ENCODE results near the gene AKR1D1. TPM values are rescaled to one million over a fixed set of nuclear protein-coding genes. Genes with fewer than 3 reads are reported as not detected.
"Not testable (repeated sequence)": the region's sequence is repeated elsewhere in the genome, so short reads cannot be mapped to it uniquely, and the experiment has no call there.

The AKR1D1 gene
- total RNA-seq, 1 experiment from 2014 or later, result not detected

DNA sequence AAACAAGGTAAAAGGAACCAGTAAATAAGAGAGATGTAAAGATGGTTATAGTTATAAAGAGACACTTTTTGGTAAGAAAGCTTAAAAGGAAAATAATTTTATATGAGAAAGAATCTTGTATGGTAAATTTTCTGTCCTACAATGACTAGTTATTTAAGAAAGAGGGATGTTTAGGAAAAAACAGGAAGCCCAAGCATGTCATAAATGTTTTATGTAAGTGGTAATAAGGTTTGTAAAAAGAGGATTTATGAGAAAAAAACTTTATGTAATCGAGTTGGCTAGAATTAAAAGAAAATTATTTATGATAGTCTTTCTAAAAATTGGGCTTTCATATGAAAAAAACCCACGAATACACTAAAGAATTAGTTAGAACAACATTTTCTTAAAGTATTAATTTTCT is 40.1 kb upstream of the AKR1D1 start:
- TF ChIP-seq EZH2phosphoT487 (IDR thresholded peaks at IDR 0.05; ENCODE audit: borderline replicate concordance, low read length) (no peak), EZH2 (IDR thresholded peaks at IDR 0.05; ENCODE audit: low read length, unreplicated experiment) (no peak), CTCF (conservative IDR thresholded peaks at IDR 0.05; ENCODE audit: low read depth, low read length) (no peak)
- Histone ChIP-seq H3K4me1 (ENCODE audit: insufficient read depth, low read length) (no peaks in the 10 kb centered on the region), H3K27ac (ENCODE audit: low read length) (no peak overlapping the region), H3K36me3 (ENCODE audit: low read depth, low read length) (no peaks in the 10 kb centered on the region), H3K4me2 (ENCODE audit: low read length) (no peak overlapping the region), H4K20me1 (ENCODE audit: low read length) (no peaks in the 10 kb centered on the region), H2AFZ (ENCODE audit: low read length) (no peak overlapping the region), H3K9me3 (ENCODE audit: low read length) (0 out of 2 replicates have a peak, but pooled peaks cover 6% of the 10 kb centered on the region), H3K9ac (ENCODE audit: low read length) (no peak overlapping the region), H3K79me2 (ENCODE audit: low read length) (no peaks in the 10 kb centered on the region), H3F3A (ENCODE audit: low read length, unreplicated experiment) (no peaks in the 10 kb centered on the region), H3K9me2 (replicated peaks; ENCODE audit: low read length) (no peaks in the 10 kb centered on the region), H3K27me3 (ENCODE audit: low read length) (no peaks in the 10 kb centered on the region), H3K4me3 (ENCODE audit: low read length) (no peak overlapping the region)
- intact Hi-C loops (cut with micrococcal nuclease), result no loop called here
- CTCF ChIA-PET, result no interaction called here
- ATAC-seq (no peak), DNase-seq (no peak)
- POLR2A ChIA-PET (ENCODE audit: unreplicated experiment), result no interaction called here
- no TSS peak for BruUV-seq (replicated peaks)

GRCh38 chr7:138040063-138040462 is 36.2 kb upstream of the AKR1D1 start:
- ATAC-seq; H3K4me1 ChIP-seq (ENCODE audit: insufficient read depth, low read length); POLR2A ChIA-PET (ENCODE audit: unreplicated experiment); H3K9ac ChIP-seq (ENCODE audit: low read length); H3K36me3 ChIP-seq (ENCODE audit: low read depth, low read length); CTCF ChIA-PET; H3K9me3 ChIP-seq (ENCODE audit: low read length); H3F3A ChIP-seq (ENCODE audit: low read length, unreplicated experiment); H3K4me2 ChIP-seq (ENCODE audit: low read length); DNase-seq; H3K4me3 ChIP-seq (ENCODE audit: low read length); BruUV-seq (replicated peaks); intact Hi-C loops (cut with micrococcal nuclease); H3K79me2 ChIP-seq (ENCODE audit: low read length); H2AFZ ChIP-seq (ENCODE audit: low read length); H4K20me1 ChIP-seq (ENCODE audit: low read length); H3K27ac ChIP-seq (ENCODE audit: low read length); H3K27me3 ChIP-seq (ENCODE audit: low read length); H3K9me2 ChIP-seq (replicated peaks; ENCODE audit: low read length): not testable (repeated sequence)

DNA sequence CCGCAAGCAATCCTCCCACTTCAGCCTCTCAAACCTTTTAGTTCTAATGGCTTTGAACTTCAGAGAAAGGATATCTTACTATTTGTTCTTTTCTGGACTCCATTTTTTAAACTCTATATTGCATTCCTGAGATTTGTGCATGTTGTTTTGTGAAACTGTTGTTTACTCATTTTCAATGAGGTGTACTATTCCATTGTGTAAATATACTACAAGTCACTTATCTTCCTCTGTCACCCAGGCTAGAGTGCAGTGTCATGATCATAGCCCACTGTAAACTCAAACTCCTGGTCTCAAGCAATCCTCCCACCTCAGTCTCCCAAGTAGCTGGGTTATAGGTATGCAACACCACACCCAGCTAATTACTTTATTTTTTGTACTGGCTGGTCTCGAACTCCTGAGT is 31.4 kb upstream of the AKR1D1 start:
- Histone ChIP-seq H3K4me2 (ENCODE audit: low read length) (no peak overlapping the region), H3F3A (ENCODE audit: low read length, unreplicated experiment) (no peaks in the 10 kb centered on the region), H3K79me2 (ENCODE audit: low read length) (no peaks in the 10 kb centered on the region), H3K9ac (ENCODE audit: low read length) (no peak overlapping the region), H3K4me3 (ENCODE audit: low read length) (no peak overlapping the region), H3K27me3 (ENCODE audit: low read length) (no peaks in the 10 kb centered on the region), H3K36me3 (ENCODE audit: low read depth, low read length) (no peaks in the 10 kb centered on the region), H3K4me1 (ENCODE audit: insufficient read depth, low read length) (no peaks in the 10 kb centered on the region), H3K27ac (ENCODE audit: low read length) (no peak overlapping the region), H4K20me1 (ENCODE audit: low read length) (no peaks in the 10 kb centered on the region), H2AFZ (ENCODE audit: low read length) (no peak overlapping the region), H3K9me3 (ENCODE audit: low read length) (no peaks in the 10 kb centered on the region), H3K9me2 (replicated peaks; ENCODE audit: low read length) (no peaks in the 10 kb centered on the region)
- POLR2A ChIA-PET (ENCODE audit: unreplicated experiment), result no interaction called here
- BruUV-seq (replicated peaks), result no TSS peak
- TF ChIP-seq CTCF (conservative IDR thresholded peaks at IDR 0.05; ENCODE audit: low read depth, low read length) (no peak), EZH2phosphoT487 (IDR thresholded peaks at IDR 0.05; ENCODE audit: borderline replicate concordance, low read length) (no peak), EZH2 (IDR thresholded peaks at IDR 0.05; ENCODE audit: low read length, unreplicated experiment) (no peak)
- CTCF ChIA-PET, result no interaction called here
- ATAC-seq (no peak), DNase-seq (no peak)
- intact Hi-C loops (cut with micrococcal nuclease), result no loop called here
